ENCODE data around the gene SLC39A1.

DNA sequence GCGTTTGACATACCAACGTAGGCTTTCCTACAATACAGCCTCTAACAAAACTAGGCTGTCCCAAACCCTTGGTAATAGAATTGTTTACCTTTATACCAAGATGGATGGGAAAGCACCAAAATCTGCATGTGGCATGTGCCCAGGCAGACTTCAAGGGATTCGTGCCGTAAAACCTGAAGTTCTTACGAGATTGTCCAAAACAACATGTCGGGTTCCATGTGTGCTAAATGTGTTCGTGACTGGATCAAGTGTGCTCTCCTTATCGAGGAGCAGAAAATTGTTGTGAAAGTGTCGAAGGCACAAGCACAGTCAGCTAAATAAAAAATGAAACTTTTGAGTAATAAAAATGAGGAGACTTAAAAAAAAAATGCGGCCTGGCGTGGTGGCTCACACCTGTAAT is 32.3 kb upstream of the SLC39A1 start:
- TF ChIP-seq SP1 (IDR thresholded peaks at IDR 0.05): no peak
- TF ChIP-seq FOXM1 (IDR thresholded peaks at IDR 0.05; ENCODE audit: borderline replicate concordance): no peak
- TF ChIP-seq, protein P1, sequence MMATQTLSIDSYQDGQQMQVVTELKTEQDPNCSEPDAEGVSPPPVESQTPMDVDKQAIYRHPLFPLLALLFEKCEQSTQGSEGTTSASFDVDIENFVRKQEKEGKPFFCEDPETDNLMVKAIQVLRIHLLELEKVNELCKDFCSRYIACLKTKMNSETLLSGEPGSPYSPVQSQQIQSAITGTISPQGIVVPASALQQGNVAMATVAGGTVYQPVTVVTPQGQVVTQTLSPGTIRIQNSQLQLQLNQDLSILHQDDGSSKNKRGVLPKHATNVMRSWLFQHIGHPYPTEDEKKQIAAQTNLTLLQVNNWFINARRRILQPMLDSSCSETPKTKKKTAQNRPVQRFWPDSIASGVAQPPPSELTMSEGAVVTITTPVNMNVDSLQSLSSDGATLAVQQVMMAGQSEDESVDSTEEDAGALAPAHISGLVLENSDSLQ (IDR thresholded peaks at IDR 0.05): no peak
- no peak for TF ChIP-seq L3MBTL2 (conservative IDR thresholded peaks at IDR 0.05)
- no peak for TF ChIP-seq SUZ12 (IDR thresholded peaks at IDR 0.05)
- TF ChIP-seq FOXK2 (IDR thresholded peaks at IDR 0.05): no peak

Measured in HEK293T (cell line).